Renal cortical epithelial cell (primary cell): ENCODE measurements around the gene LBHD1. TPM values are rescaled to one million over a fixed set of nuclear protein-coding genes. Genes with fewer than 3 reads are reported as not detected.
A peak's percentile ranks its signal among the peaks of the same experiment; 100 is the strongest.
"Not testable (repeated sequence)": the region's sequence is repeated elsewhere in the genome, so short reads cannot be mapped to it uniquely, and the experiment has no call there.

Source experiments
- DNase-seq: peaks from one replicate; pipeline ENCODE4 v3.0.0-alpha.2; 2011; ENCODE audit warnings: low read depth
- total RNA-seq: library from RNA; depleted of rRNA; stranded (reverse); fragments of >200 nt; gene quantifications from 2 replicates; pipeline ENCODE4 v1.2.3, GENCODE V29; 2014

LBHD1 gene
- total RNA-seq, result 3.9 and 5.0 TPM in 2 replicates

- DNase-seq, result peak; percentile 75
Observed at GRCh38 chr11:62671608-62672389, at the start of gene LBHD1, which contains the start of gene UQCC3. LBHD1 (minus strand) TSS chr11:62672267; CDS start chr11:62670031, 2,236 bp downstream. UQCC3 (plus strand) TSS chr11:62671673; CDS start chr11:62671746, 73 bp downstream.

DNA sequence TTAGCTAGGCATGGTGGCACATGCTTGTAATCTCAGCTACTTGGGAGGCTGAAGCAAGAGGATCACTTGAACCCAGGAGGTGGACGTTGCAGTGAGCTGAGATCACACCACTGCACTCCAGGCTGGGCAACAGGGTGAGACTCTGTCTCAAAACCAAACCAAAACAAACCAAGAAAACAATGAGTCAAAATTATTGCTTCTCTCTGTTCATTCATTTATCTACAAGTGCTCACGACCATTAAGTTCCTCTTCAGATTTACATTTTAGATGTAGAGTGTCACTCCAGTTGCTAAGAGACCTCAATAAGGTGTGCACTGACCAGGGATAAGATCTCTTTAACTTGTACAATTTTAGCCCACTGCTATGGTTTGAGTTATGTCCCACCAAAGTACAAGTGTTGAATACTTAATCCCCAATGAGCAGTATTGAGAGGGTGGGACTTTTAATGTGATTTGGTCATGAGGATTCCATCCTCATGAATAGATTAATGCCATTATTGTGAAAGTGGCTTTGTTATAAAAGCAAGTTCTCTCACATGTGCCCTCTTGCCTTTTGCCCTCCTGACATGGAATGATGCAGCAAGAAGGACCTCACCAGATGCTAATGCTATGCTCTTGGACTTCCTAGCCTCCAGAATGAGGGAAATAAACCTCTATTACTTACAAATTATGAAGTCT lies 47.4 kb upstream of the LBHD1 start:
- no peak for DNase-seq

GRCh38 chr11:62716816-62717215 lies 44.7 kb upstream of the LBHD1 start:
- no peak for DNase-seq

GRCh38 chr11:62716206-62716605 lies 44.1 kb upstream of the LBHD1 start:
- no peak for DNase-seq

GRCh38 chr11:62715150-62716130 lies 43.4 kb upstream of the LBHD1 start:
- DNase-seq, result no peak

DNA sequence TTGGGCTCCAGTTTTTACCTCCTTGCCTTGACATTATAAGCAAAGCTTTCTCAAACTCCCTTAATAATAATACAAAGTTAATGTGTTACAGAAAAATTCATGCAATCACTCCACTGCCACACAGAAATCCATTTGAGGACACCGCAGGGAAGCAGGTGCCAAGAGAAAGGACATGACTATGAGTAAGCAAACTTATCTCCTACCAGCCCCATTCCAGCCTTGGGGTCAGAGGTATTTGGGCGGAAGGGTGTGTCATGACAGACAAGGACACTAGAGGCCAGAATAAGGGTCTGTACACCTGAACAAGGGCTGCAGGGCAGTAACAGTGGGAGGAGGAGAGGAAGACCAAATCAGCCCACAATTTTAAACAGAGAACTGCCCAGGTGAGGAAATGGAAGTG lies 41.3 kb upstream of the LBHD1 start:
- peak; percentile 76 for DNase-seq

DNA sequence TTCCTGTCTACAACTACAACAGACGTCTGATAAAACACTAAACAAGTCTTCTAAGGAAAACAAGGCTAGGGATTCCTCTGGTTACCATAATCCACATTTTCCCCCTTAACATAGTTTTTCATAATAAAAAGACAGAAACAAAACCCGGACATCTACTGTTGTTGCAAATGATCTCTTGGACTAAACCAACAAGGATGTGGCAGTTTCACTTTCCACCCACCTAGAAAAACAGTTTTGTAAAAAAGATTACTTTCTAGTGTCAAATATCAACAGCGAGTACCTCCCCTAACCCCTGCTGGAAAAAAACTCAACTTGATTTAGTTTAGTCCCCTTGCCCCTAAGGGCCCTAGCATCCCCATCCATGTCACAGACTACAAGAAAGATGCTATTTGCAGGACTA lies 40.8 kb upstream of the LBHD1 start:
- DNase-seq, result no peak

GRCh38 chr11:62712276-62712812 lies 40.3 kb upstream of the LBHD1 start:
- DNase-seq, result no peak

DNA sequence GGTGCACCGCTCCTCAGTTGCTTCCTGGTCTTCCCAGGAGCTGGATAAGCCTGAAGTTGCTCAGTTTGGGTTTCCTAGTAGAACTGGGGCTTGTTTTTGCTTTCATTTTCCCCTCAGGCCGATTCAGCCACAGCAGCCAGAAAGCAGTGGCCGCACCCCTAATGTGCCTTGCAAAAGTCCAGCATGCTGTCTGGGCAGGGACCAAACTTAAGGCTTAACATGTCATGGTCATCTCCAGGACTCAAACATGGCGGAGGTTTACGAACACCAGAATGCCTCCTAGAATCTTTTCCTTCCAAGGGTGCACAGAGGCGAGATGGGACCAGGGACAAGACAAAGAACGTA lies 37.9 kb upstream of the LBHD1 start:
- no peak for DNase-seq

DNA sequence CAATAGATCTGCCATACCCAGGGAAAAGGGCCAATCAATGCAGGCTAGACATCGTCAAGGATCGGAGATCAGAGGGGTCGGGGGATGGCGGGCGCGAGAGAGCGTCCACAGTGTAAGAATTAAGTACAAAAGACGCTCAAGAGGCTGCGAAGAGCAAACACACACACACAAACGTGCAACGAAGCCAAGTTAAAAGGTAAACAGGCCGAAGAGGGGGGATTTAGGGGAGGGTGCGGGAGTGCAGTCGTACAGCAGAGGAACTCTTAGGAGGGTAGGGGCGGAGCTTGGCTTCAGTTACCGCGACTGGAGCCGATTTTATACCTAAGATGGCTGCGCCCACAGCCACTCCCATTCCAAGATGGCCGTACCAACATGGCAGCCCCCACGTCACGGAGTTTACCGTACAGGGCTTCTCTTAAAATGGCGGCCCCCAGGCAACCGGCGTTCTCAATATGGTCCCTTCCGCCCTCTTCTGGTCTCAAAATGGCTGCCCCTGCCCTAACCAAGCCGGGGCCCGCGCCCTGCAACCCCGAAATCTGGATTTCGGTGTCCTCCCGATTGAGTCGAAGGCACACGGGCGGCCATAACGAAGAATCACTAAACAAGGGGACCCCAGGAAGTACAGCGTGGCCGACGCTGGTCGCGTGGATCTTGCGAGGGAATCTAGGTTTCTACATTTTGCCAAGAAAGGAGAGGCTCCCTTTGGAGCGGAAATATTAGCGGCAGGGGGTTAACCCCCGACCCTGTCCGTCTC lies 37.4 kb upstream of the LBHD1 start:
- DNase-seq, result peak; percentile 95

DNA sequence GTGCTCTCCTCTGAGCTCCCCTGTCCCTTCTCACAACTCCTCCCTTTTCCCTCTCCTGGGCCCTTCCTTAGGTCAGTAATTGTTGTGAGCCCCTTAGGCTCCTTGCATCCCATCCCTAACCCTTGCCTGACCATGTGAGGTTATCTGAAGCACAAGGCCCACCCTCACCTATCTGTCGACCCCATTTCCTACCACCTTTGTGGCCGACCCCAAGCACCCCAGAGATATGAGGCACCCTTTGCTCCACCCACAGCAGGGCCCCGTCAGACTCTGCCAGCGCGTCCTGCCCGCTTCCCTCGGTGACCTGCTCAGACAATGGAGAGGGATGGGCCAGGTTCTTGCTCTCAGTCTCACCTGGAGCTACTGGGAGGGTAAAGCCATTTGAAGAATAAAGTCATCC lies 36.7 kb upstream of the LBHD1 start:
- no peak for DNase-seq

DNA sequence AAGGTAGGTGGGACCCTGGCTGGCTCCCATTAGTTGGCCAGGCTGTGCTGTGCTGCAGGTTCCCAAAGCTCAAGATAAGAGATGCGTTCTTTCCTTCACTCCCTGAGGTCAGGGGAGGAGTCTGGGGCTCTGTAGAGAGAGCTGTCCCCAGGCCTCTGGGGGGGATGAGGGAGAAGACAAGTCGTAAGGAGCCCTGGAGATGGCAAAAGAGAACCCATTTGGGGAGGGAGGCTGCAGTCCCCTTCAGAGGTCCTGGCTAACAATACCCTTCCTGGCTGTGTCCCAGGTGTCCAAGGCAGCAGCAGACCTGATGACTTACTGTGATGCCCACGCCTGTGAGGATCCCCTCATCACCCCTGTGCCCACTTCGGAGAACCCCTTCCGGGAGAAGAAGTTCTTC lies 36.3 kb upstream of the LBHD1 start:
- no peak for DNase-seq

DNA sequence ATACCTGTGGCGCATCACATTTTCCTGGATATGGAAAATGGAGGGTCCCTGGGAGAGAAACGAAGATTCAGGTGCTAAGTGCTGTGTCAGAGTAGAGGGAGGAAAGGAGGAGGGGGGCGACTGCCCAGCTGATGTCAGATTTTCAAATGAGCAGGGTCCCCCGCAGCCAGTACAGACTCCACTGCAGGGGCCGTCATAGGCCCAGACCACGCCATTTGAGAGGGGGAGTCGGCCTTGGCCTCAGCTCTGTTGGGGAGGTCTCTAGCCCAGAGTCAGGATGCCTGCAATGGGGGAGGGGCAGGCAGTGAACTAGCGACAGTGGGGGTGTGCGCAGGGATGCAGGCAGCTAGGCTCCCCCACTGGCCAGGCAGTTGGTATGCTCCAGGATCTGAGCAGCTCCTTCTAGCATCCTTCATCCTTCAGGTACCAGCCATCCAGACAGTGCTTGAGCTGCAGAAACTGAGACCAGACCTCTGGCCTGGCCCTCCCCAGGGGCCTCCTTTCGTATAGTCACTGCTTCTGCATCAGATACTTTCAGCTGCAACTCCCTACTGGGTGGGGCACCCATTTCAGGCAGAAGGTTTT lies 35.3 kb upstream of the LBHD1 start, which contains the start of the genes BSCL2 and GNG3:
BSCL2 (minus strand) TSS at position 148 of the 585 bp plus-strand sequence. CDS start 229 bp downstream, outside the sequence.
GNG3 (plus strand) TSS at position 400 of the 585 bp plus-strand sequence. CDS start 620 bp downstream, outside the sequence.
- no peak for DNase-seq

- no peak for DNase-seq
Observed at GRCh38 chr11:62706850-62707247, 34.8 kb upstream of the LBHD1 start.

- DNase-seq, result peak; percentile 79
Observed at GRCh38 chr11:62705880-62706849, 34.1 kb upstream of the LBHD1 start.

DNA sequence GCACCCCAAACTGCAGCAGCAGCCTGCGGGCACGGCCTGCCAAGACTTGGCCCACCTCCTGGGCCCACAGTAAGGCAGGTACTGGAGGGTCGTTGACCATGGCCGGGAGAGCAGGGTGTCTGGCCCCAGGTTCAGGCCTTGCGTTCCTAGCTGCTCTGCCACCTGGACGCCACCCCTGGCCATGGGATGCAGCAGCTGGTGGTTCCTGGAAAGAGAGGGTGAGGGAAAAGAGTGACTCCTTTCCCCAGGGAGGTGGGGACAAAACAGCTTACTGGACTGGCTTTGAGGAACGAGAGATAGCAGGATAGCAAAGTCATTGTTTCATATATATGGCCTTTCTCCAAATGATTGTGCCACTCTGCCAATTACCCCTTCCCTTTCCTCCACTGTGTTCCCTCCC lies 33.3 kb upstream of the LBHD1 start:
- DNase-seq, result no peak

DNA sequence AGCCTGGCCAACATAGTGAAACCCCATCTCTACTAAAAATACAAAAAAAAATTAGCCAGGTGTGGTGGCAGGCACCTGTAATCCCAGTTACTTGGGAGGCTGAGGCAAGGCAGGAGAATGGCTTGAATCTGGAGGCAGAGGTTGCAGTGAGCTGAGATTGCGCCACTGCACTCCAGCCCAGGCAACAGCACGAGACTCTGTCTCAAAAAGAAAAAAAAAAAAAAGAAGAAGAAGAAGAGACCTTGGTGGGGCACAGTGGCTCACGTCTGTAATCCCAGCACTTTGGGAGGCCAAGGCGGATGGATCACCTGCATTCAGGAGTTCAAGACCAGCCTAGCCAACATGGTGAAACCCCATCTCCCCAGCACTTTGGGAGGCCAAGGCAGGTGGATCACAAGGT lies 31.9 kb upstream of the LBHD1 start:
- DNase-seq, result not testable (repeated sequence)

- no peak for DNase-seq
Observed at GRCh38 chr11:62702246-62702645, 30.2 kb upstream of the LBHD1 start.
